ENCODE results near the gene NISCH. TPM values are rescaled to one million over a fixed set of nuclear protein-coding genes. Genes with fewer than 3 reads are reported as not detected.

The NISCH gene
- polyA plus RNA-seq, 3 donors, result 9.7 to 106 (median 13.1) TPM

- no peak overlapping the region for H3K27ac ChIP-seq (ENCODE audit: low read depth in 1 of 2, low read length in 2 of 2)
- Mint-ChIP-seq H3K9me3 (no peaks in the 10 kb centered on the region), H3K27ac (no peak overlapping the region), H3K36me3 (no peaks in the 10 kb centered on the region), H3K4me1 (peaks cover 16% of the 10 kb centered on the region), H3K27me3 (ENCODE audit: low read depth in 3 of 3) (peaks cover 0 to 9% (median 6%) of the 10 kb centered on the region in 3 donors), H3K4me3 (no peak overlapping the region)
- peaks cover 21 to 30% of the 10 kb centered on the region in 2 donors for H3K4me1 ChIP-seq (ENCODE audit: control insufficient read depth in 1 of 2, insufficient read depth in 2 of 2, low read length in 2 of 2)
- H3K9me3 ChIP-seq (replicated peaks in 1 of 2; ENCODE audit: control insufficient read depth in 1 of 2, insufficient read depth in 1 of 2, low read length in 2 of 2), result no peaks in the 10 kb centered on the region
- no peaks in the 10 kb centered on the region for H3K79me2 ChIP-seq (ENCODE audit: insufficient read depth, low read length)
- no peaks in the 10 kb centered on the region for H3K27me3 ChIP-seq (ENCODE audit: control insufficient read depth in 2 of 2, insufficient read depth in 2 of 2, low read length in 2 of 2)
- no peaks in the 10 kb centered on the region for H3K36me3 ChIP-seq (replicated peaks in 1 of 2; ENCODE audit: control insufficient read depth in 1 of 2, insufficient read depth in 2 of 2, low read length in 2 of 2)
- H3K4me3 ChIP-seq (replicated peaks in 1 of 3; ENCODE audit: low read depth in 2 of 3, low read length in 3 of 3), result no peak overlapping the region
- H4K20me1 ChIP-seq (ENCODE audit: insufficient read depth, low read length), result no peaks in the 10 kb centered on the region
- TF ChIP-seq, protein P1, sequence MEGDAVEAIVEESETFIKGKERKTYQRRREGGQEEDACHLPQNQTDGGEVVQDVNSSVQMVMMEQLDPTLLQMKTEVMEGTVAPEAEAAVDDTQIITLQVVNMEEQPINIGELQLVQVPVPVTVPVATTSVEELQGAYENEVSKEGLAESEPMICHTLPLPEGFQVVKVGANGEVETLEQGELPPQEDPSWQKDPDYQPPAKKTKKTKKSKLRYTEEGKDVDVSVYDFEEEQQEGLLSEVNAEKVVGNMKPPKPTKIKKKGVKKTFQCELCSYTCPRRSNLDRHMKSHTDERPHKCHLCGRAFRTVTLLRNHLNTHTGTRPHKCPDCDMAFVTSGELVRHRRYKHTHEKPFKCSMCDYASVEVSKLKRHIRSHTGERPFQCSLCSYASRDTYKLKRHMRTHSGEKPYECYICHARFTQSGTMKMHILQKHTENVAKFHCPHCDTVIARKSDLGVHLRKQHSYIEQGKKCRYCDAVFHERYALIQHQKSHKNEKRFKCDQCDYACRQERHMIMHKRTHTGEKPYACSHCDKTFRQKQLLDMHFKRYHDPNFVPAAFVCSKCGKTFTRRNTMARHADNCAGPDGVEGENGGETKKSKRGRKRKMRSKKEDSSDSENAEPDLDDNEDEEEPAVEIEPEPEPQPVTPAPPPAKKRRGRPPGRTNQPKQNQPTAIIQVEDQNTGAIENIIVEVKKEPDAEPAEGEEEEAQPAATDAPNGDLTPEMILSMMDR (IDR thresholded peaks at IDR 0.05), result no peak
- intact Hi-C loops (cut with micrococcal nuclease), result no loop called here
- DNase-seq, result no peak
- no peak overlapping the region for H2AFZ ChIP-seq (ENCODE audit: insufficient read depth, low read depth, low read length, poor library complexity, severe bottlenecking)
- WGBS (ENCODE audit: insufficient coverage), result 96% methylated on average over 12 of the region's 14 CpGs
- H3K9ac ChIP-seq (ENCODE audit: insufficient read depth, low read length, poor library complexity, severe bottlenecking), result no peak overlapping the region
- no peak overlapping the region for H3K4me2 ChIP-seq (replicated peaks; ENCODE audit: extremely low read depth, low read length, poor library complexity, severe bottlenecking)
These were observed 14.7 kb upstream of the NISCH start for GRCh38 chr3:52440671-52441070.

- no peaks in the 10 kb centered on the region for H3K9me3 Mint-ChIP-seq
- Histone ChIP-seq H3K9ac (ENCODE audit: insufficient read depth, low read length, poor library complexity, severe bottlenecking) (no peak overlapping the region), H3K27ac (ENCODE audit: low read depth in 1 of 2, low read length in 2 of 2) (no peak overlapping the region), H3K79me2 (ENCODE audit: insufficient read depth, low read length) (no peaks in the 10 kb centered on the region), H3K4me3 (replicated peaks in 1 of 3; ENCODE audit: low read depth in 2 of 3, low read length in 3 of 3) (no peak overlapping the region), H3K27me3 (ENCODE audit: control insufficient read depth in 2 of 2, insufficient read depth in 2 of 2, low read length in 2 of 2) (no peaks in the 10 kb centered on the region), H3K4me2 (replicated peaks; ENCODE audit: extremely low read depth, low read length, poor library complexity, severe bottlenecking) (no peak overlapping the region), H3K4me1 (ENCODE audit: control insufficient read depth in 1 of 2, insufficient read depth in 2 of 2, low read length in 2 of 2) (peaks cover 19 to 25% of the 10 kb centered on the region in 2 donors), H2AFZ (ENCODE audit: insufficient read depth, low read depth, low read length, poor library complexity, severe bottlenecking) (no peak overlapping the region), H3K36me3 (replicated peaks in 1 of 2; ENCODE audit: control insufficient read depth in 1 of 2, insufficient read depth in 2 of 2, low read length in 2 of 2) (no peaks in the 10 kb centered on the region), H4K20me1 (ENCODE audit: insufficient read depth, low read length) (no peaks in the 10 kb centered on the region), H3K9me3 (replicated peaks in 1 of 2; ENCODE audit: control insufficient read depth in 1 of 2, insufficient read depth in 1 of 2, low read length in 2 of 2) (no peaks in the 10 kb centered on the region)
- H3K36me3 Mint-ChIP-seq, result no peaks in the 10 kb centered on the region
- no peak overlapping the region for H3K27ac Mint-ChIP-seq
- peaks cover 0 to 9% (median 6%) of the 10 kb centered on the region in 3 donors for H3K27me3 Mint-ChIP-seq (ENCODE audit: low read depth in 3 of 3)
- no peak overlapping the region for H3K4me3 Mint-ChIP-seq
- peaks cover 14% of the 10 kb centered on the region for H3K4me1 Mint-ChIP-seq
- TF ChIP-seq, protein P1 (IDR thresholded peaks at IDR 0.05), result no peak
- DNase-seq, result no peak
- intact Hi-C loops (cut with micrococcal nuclease), result no loop called here
- WGBS (ENCODE audit: insufficient coverage), result 96% methylated on average over 15 of the region's 23 CpGs
These were observed 14.2 kb upstream of the NISCH start for GRCh38 chr3:52441091-52441771.

Measured in CD14-positive monocyte (primary cell).